IPS-NIHi7 (cell line): ENCODE measurements around the gene DDX55.
"Not testable (repeated sequence)": the region's sequence is repeated elsewhere in the genome, so short reads cannot be mapped to it uniquely, and the experiment has no call there.

Experiments used
- DNase-seq: peaks from one replicate; pipeline ENCODE4 v3.0.0; 2012; ENCODE audit warnings: mixed read lengths; ENCODE audit errors: extremely low spot score

DDX55 gene, protein sequence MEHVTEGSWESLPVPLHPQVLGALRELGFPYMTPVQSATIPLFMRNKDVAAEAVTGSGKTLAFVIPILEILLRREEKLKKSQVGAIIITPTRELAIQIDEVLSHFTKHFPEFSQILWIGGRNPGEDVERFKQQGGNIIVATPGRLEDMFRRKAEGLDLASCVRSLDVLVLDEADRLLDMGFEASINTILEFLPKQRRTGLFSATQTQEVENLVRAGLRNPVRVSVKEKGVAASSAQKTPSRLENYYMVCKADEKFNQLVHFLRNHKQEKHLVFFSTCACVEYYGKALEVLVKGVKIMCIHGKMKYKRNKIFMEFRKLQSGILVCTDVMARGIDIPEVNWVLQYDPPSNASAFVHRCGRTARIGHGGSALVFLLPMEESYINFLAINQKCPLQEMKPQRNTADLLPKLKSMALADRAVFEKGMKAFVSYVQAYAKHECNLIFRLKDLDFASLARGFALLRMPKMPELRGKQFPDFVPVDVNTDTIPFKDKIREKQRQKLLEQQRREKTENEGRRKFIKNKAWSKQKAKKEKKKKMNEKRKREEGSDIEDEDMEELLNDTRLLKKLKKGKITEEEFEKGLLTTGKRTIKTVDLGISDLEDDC

DNA sequence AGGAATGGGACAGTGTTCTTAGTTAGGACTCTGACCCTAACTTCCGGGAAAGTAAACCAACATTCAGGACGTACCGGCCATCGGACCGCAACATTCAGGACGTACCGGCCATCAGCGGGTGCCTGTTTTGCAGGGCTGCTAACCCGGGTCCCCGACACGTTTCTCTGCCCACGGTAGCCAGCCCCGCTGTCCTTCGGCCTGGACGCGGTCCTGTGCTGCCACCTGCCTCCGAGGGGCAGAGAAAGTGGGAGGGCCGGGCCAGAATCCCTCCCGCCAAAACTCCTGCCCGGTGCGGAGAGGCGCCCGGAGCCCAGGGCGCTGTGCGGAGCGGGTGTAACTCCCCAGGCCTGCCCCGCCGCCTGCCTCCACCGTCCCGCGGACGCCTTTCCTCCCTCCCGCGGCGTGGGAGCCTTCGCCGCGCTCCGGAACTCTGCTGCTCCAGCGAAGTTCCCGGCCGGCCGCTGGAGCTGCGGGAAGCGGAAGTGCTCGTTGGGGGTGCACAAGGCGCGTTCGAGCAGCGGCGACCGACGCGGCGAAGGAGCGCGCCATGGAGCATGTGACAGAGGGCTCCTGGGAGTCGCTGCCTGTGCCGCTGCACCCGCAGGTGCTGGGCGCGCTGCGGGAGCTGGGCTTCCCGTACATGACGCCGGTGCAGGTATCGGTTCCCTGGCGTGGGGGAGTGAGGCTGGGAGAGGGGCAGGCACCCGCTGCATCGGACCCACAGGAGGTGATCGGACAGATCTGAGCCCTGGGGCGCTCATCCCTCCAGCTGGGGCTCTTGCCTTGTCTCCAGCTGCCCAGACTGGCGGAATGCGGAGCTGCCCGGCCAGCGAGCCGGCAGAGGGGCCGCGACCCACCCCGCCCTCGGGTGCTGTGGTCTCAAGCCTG lies at the start of gene DDX55:
DDX55 (plus strand) TSS at position 498 of the 888 bp plus-strand sequence; CDS start at position 548, 50 bp downstream.
- peak; percentile 87 for DNase-seq

DNA sequence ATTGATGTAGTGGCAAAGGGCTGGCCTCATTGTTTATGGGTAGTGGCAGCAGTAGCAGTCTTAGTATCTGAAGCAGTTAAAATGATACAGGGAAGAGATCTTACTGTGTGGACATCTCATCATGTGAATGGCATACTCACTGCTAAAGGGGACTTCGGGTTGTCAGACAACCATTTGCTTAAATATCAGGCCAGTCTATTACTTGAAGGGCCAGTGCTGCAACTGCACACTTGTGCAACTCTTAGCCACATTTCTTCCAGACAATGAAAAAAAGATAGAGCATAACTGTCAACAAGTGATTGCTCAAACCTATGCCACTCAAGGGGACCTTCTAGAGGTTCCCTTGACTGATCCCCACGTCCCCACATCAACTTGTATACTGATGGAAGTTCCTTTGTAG lies 47.8 kb upstream of the DDX55 start:
- DNase-seq: not testable (repeated sequence)

DNA sequence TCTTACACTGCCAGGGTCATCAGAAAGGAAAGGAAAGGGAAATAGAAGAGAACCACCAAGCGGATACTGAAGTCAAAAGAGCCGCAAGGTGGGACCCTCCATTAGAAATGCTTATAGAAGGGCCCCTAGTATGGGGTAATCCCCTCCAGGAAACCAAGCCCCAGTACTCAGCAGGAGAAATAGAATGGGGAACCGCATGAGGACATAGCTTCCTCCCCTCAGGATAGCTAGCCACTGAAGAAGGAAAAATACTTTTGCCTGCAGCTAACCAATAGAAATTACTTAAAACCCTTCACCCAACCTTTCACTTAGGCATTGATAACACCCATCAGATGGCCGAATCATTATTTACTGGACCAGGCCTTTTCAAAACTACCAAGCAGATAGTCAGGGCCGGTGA lies 47.1 kb upstream of the DDX55 start:
- DNase-seq: not testable (repeated sequence)

DNA sequence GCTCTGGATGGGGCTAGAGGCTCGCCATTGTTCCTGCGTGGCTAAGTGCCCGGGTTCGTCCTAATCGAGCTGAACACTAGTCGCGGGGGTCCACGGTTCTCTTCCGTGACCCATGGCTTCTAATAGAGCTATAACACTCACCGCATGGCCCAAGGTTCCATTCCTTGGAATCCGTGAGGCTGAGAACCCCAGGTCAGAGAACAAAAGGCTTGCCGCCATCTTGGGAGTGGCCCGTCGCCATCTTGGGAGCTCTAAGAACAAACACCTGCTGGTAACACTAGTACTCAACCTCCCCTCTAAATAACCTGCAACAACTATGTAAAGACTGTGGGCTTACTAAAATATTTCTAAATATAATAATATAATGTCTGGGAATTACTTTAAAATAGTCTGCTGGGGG lies 43.4 kb upstream of the DDX55 start:
- DNase-seq: not testable (repeated sequence)

DNA sequence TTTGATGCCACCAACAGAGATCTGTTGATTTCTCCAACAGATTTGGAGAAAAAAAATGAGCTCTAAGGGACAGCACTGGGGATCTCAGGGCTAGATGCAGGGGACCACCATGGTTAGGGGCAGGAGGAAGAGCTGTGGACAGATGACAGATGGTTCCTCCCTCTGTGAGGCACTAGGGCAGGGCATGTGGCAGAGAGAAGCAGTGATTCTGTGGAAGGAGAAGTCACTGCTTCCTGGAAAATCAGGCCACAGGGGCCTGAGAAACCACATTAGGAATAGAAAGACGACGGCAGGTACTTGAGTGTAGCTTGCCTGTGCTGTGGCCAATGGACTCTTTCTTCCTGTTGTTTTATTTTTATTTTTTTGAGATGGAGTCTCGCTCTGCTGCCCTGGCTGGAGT lies 42.4 kb upstream of the DDX55 start:
- no peak for DNase-seq

DNA sequence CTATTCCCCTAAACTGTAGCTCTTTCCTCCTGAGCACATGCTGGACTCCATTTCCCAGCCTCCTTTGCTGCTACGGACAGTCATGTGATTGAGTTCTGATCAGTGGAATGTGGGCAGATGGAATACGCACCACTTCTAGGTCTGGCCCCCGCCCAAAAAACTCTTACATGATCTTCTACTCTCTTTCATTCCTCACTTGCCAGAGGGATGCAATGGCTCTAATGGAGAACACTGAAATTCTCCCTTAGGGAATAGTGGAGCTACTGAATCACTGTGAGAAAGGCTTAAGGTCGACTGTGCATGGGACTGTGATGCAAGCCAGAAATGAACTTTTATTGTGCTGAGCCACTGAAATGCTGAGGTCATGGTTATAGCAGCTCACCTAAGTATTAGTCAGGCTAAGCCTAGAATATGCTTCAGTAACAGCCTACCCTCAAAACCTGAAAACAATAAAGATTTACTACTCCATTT lies 30.5 kb upstream of the DDX55 start:
- DNase-seq: peak; percentile 46

DNA sequence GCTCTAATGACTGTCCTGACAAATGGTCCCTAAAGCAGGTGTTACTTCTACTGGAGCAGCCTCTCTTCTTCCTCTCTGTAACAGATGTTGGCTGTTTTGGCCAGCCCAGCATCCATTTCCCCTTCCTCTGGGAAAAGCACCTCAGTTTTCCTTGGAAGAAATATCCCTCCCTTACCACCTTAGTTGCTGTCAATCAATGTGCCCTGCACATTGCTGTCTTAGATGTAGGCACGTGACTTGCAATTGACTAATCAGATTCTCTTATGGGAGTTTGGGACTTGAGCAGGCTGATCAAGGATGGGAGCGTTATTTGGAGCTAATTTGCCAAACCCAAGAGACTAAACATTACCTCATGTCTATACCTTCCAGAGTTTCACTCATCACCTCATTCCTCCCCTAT lies 29.5 kb upstream of the DDX55 start:
- no peak for DNase-seq

DNA sequence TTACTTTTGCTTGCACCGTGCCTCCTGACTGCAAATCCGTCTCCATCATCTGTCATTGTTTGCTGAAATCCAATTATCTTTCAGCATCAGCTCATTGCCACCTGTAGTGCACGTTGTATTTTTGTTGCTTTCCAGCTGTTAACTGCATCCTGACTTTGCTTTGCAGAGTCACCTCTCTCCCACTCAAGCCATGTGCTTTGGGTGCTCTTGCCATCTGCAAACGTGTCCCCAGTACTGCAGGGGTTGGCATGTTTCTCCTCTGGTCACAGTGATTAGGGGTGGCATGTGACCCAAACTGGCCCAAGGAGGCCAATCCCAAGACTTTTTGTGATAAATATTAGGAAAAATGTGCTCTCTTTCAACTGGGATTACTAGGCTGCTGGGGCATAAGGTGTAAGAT lies 28.0 kb upstream of the DDX55 start:
- DNase-seq: no peak

DNA sequence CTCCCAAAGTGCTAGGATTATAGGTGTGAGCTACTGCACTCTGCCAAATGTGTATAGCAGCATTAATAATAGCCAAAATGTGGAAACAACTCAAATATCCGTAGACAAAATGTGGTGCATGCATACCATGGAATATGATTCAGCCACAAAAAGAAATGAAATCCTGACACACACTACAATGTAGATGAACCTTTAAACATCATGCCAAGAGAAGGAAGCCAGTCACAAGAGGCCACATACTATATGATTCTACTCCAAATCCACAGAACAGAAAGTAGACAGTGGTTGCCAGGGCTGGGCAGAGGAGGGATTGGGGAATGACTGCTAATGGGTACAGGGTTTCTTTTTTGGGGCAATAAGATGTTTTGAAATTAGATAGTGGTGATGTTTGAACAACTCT lies 25.3 kb upstream of the DDX55 start:
- no peak for DNase-seq

DNA sequence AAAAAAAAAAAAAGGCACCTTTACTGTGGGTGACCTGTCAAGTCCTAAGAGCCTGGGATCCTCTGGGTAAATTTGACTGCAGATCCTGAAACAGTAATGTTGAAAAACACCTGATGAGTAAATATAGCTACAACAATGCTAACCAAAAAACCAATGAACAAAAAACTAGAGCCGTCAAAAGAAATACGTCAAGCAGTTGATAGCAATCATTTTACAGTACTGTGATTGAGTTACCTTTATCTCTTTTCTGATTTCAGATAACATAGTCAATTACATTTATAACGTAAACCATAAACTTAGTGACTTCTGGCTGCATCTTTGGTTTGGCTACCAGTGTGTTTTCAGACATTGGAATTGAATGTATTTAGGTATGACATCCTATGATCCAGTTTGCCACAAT lies 23.7 kb upstream of the DDX55 start:
- DNase-seq: no peak

DNA sequence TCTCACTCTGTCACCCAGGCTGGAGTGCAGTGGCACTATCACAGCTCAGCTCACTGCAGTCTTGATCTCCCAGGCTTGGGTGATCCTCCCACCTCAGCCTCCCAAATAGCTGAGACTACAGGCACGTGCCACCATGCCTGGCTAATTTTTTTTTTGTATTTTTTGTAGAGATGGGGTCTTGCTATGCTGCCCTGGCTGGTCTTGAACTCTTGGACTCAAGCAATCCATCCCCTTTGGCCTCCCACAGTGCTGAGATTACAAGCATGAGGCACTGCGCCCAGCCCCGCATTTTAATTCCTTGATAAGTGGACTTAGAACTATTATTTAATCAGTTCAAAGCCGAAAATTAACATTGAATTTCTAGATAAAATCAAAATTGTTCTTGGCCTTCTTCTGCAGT lies 23.1 kb upstream of the DDX55 start:
- not testable (repeated sequence) for DNase-seq

DNA sequence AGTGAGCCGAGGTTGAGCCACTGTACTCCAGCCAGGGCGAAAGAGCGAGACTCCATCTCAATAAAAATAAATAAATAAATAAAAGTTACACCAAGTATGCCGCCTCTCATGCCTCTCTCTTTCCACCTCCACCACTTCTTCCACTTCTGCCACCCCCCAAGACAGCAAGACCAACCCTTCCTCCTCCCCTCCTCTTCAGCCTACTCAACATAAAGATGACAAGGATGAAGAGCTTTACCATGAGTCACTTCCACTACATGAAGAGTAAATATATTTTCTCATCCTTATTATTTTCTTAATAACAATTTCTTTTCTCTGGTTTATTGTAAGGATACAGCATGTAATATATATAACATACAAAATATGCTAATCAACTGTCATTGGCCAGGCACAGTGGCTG lies 21.1 kb upstream of the DDX55 start:
- DNase-seq: no peak

DNA sequence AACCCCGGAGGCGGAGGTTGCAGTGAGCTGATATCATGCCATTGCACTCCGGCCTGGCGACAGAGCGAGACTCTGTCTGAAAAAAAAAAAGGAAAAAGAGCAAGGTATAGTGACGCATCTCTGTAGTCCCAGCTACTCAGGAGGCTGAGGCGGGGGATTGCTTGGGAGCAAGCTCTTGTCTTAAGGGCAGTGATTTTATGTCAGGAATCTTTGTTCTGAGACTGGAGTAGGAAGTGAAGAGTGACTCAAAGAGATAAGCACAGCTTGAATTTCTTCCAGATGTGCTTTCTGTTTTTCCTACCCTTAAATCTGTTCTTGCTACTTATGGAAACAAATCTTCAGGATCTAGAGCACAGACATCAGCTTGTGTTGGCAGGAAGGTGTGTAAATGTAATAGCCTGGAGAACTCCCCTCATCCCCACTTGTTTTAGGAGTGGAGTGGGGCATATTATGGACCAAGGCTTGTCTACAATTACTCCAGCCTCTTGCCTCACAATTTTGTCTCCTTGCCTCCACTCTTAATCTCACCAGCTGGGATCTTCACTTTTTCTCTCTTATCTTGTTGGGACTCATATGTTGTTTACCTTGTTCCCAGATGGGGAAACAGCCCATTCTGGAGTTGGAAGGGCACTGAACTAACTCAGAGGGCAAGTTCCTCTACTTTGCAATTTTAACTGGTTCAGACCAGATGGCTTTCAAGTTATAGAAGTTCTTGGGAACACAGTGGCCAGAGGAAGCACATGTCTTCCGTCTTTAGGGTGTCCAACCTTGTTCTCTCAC lies 10.0 kb upstream of the DDX55 start:
- DNase-seq: no peak

DNA sequence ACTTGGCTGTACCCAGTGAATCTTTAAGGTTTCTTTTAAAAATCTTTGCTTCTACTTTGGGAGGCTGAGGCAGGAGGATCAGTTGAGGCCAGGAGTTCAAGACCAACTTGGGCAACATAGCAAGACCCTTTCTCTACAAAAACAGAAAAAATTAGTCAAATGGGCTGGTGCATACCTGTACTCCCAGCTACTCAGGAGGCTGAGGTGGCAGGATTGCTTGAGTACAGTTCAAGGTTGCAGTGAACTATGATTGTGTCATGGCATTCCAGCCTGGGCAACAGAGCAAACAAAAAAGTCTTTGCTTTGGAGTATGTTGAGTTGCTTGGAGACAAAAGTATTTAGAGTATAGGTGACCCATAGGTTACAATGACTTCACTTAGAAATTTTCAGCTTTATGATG lies 6.2 kb upstream of the DDX55 start:
- DNase-seq: no peak

DNA sequence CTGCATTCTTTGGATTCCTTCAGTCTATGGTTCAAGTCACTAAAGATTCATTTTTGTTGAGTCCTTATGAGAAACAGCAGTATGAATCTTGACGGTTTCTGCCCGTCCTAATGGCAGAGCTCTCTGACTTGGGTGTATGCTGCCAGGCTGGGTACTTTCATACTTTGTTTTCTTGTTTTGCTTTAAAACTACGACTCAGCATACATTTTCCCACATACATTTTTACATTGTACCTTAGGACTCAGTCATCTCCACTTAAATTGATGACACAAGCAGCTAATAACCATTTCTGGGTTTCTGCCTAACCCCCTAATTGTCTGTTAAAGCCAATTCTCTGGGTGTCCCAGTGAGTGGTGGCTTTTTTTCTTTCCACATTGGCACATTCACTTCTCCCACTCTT lies 4.8 kb upstream of the DDX55 start:
- no peak for DNase-seq

DNA sequence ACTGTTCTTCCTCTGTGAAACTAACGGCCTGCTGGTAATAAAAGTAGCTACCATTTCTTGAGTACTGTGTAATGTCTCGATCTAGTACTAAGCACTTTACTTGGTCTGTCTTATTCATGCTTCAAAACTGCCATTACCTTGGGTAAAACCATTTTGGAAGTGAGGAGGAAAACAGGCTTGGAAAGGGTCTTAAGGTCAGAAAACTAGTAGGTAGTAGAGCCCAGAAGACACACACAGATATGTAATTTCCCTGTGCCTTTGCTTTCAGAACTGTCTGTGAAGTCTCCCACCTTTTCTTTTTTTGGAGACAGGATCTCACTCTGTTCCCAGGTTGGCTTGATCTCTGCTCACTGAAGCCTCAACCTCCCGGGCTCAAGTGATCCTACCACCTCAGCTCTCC lies 3.4 kb upstream of the DDX55 start:
- DNase-seq: no peak

DNA sequence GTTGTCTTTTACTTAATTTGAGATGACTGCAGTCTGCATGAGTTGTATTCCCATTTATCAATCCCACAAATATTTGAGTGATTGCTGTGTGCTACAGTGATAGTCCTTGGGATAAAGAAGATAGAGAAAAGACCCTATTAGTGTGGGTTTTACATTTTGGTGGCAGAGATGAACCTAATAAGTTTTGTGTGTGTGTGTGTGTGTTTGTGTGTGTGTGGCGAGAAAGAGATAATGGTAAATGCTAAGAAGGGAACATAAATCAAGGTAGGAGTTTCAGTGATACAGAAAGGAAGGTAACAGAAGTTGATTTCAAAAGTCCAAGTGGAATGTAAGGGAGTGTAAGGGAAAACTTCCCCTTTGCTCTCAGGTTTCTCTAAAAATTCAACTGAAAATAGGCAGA lies 2.6 kb upstream of the DDX55 start:
- DNase-seq: no peak

DNA sequence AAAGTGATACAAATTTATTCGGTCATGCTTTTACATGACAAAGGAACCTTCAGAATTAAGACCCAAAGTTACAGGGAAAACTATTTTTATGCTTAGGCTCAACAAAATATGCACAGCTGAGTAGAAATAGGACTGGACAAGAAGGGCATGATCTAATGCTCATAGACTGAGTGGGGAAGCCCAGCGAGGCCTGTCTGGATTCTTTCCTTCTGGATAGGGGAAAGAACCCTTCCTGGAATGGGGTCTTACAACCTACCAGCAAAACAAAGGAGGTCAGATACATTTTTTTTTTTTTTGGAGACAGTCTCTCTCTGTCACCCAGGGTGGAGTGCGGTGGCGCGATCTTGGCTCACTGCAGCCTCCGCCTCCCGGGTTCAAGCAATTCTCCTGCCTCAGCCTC lies 2.2 kb upstream of the DDX55 start:
- no peak for DNase-seq

DNA sequence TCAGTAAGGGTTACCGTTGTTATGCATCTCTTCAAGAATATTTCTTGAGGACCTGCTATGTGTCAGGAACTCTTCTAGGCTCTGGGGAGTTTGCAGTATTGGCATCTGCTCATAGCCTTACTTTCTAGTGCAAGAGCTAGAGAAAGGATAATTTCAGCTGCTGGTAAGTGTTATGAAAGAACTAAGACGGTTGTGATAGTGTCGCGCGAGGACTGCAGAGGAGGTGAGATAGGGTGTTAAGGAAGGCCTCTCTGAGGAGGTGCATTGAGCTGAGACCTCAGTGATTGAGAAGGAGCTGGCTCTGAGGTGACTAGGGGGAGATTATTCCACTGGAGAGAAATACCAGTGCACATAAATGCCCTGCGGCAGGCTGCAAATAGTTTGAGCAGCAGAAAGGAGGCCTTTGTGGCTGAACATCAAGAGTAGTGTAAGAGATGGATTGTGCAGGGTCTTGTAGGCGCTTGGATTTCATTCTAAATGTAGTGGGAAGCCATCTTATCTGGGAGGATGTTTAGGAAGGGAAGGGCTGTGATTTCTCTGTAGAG lies 824 bp downstream of the DDX55 start:
- DNase-seq: no peak

DNA sequence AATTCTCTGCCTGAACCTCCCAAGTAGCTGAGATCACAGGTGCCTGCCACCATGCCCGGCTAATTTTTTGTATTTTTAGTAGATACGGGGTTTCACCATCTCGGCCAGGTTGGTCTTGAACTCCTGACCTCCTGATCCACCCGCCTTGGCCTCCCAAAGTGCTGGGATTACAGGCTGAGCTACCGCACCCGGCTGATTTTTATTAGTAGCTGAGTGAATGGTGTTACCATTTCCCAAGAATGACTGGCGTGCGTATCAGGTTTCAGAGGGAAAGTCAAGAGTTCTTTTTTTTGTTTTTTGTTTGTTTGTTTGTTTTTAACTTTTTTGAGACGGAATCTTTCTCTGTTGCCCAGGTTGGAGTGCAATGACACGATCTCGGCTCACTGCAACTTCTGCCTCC lies 1.6 kb downstream of the DDX55 start:
- not testable (repeated sequence) for DNase-seq

DNA sequence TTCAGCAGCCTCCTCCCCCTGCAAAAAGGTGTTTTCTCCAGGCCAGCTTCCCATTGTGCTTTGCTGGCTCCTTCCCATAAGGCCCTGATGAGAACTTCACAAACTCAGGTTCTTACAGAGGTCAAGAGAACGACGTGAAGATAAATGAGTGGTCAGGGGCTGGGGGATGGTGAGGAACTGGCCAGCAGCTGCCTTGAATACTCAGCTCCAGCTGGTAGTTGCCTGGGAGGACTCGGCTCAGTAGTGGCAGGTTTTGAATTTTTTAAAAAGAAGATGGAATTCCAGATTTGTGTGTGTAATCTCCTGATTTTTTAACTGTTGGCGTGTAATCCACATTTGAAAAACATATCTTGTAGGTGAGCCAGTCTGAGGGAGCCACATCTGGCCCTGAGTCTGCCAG lies 5.9 kb downstream of the DDX55 start:
- no peak for DNase-seq
